ENCODE results near the gene NUMA1. TPM values are rescaled to one million over a fixed set of nuclear protein-coding genes. Genes with fewer than 3 reads are reported as not detected.

Gene NUMA1
- polyA plus RNA-seq, 1 donor from 2014 or later = 116 TPM

GRCh38 chr11:72075756-72076155, 4.6 kb downstream of the NUMA1 start:
- Histone ChIP-seq H3K4me3 (ENCODE audit: low read length) (no peak overlapping the region), H4K20me1 (ENCODE audit: insufficient read depth) (no peaks in the 10 kb centered on the region), H3K9me3 (ENCODE audit: low read length) (no peaks in the 10 kb centered on the region), H3K9ac (ENCODE audit: low read length) (no peak overlapping the region), H3F3A (ENCODE audit: insufficient read depth, low read length, poor library complexity, severe bottlenecking) (no peaks in the 10 kb centered on the region), H3K79me2 (replicated peaks; ENCODE audit: insufficient read depth, low read length) (peaks cover 73% of the 10 kb centered on the region), H3K9me2 (ENCODE audit: insufficient read depth, low read length) (no peaks in the 10 kb centered on the region), H3K27ac (ENCODE audit: low read length) (no peak overlapping the region), H3K27me3 (ENCODE audit: insufficient read depth, low read depth, low read length) (no peaks in the 10 kb centered on the region), H3K4me2 (ENCODE audit: low read length) (no peak overlapping the region), H3K36me3 (ENCODE audit: insufficient read depth, low read length) (no peaks in the 10 kb centered on the region), H2AFZ (ENCODE audit: low read depth, low read length) (no peak overlapping the region)
- TF ChIP-seq EP300 (conservative IDR thresholded peaks at IDR 0.05; ENCODE audit: poor library complexity, severe bottlenecking) (no peak), CTCF (IDR thresholded peaks at IDR 0.05; ENCODE audit: poor library complexity, severe bottlenecking) (no peak), EZH2 (IDR thresholded peaks at IDR 0.05; ENCODE audit: borderline replicate concordance, insufficient read depth, low read length, poor library complexity, severe bottlenecking) (no peak), TAF1 (IDR thresholded peaks at IDR 0.05; ENCODE audit: low read depth) (no peak), SMC3 (conservative IDR thresholded peaks at IDR 0.05; ENCODE audit: poor library complexity) (no peak), MXI1 (conservative IDR thresholded peaks at IDR 0.05; ENCODE audit: poor library complexity, severe bottlenecking) (no peak), REST (IDR thresholded peaks at IDR 0.05; ENCODE audit: borderline replicate concordance) (no peak), RAD21 (conservative IDR thresholded peaks at IDR 0.05) (no peak), POLR2AphosphoS5 (IDR thresholded peaks at IDR 0.05) (no peak)

- Histone ChIP-seq H3K9me2 (ENCODE audit: insufficient read depth, low read length) (no peaks in the 10 kb centered on the region), H3K79me2 (replicated peaks; ENCODE audit: insufficient read depth, low read length) (peaks cover 71% of the 10 kb centered on the region), H3K27me3 (ENCODE audit: insufficient read depth, low read depth, low read length) (no peaks in the 10 kb centered on the region), H3K9ac (ENCODE audit: low read length) (no peak overlapping the region), H3K36me3 (ENCODE audit: insufficient read depth, low read length) (no peaks in the 10 kb centered on the region), H4K20me1 (ENCODE audit: insufficient read depth) (no peaks in the 10 kb centered on the region), H3K9me3 (ENCODE audit: low read length) (no peaks in the 10 kb centered on the region), H3K4me3 (ENCODE audit: low read length) (no peak overlapping the region), H2AFZ (ENCODE audit: low read depth, low read length) (no peak overlapping the region), H3F3A (ENCODE audit: insufficient read depth, low read length, poor library complexity, severe bottlenecking) (no peaks in the 10 kb centered on the region), H3K4me2 (ENCODE audit: low read length) (no peak overlapping the region), H3K27ac (ENCODE audit: low read length) (no peak overlapping the region)
- TF ChIP-seq POLR2AphosphoS5 (IDR thresholded peaks at IDR 0.05) (no peak), REST (IDR thresholded peaks at IDR 0.05; ENCODE audit: borderline replicate concordance) (no peak), MXI1 (conservative IDR thresholded peaks at IDR 0.05; ENCODE audit: poor library complexity, severe bottlenecking) (no peak), EZH2 (IDR thresholded peaks at IDR 0.05; ENCODE audit: borderline replicate concordance, insufficient read depth, low read length, poor library complexity, severe bottlenecking) (no peak), CTCF (IDR thresholded peaks at IDR 0.05; ENCODE audit: poor library complexity, severe bottlenecking) (no peak), RAD21 (conservative IDR thresholded peaks at IDR 0.05) (no peak), SMC3 (conservative IDR thresholded peaks at IDR 0.05; ENCODE audit: poor library complexity) (no peak), EP300 (conservative IDR thresholded peaks at IDR 0.05; ENCODE audit: poor library complexity, severe bottlenecking) (no peak), TAF1 (IDR thresholded peaks at IDR 0.05; ENCODE audit: low read depth) (no peak)
These were observed 5.2 kb downstream of the NUMA1 start for GRCh38 chr11:72075109-72075508.
